Prostate gland (tissue), 2 donors: ENCODE results near the gene PSMA7. TPM values are rescaled to one million over a fixed set of nuclear protein-coding genes. Genes with fewer than 3 reads are reported as not detected.
A peak's percentile ranks its signal among the peaks of the same experiment; 100 is the strongest.

Experiments used
- DNase-seq: peaks from one replicate; pipeline ENCODE4 v3.0.0-alpha.2; 2019; ENCODE audit warnings: low spot score
- H3K27ac ChIP-seq, 2 donors: fragments of 200-600 bp; sonication (generic); 2 replicates each; pipeline ENCODE4 v1.5.1; 2017 to 2019
- H3K27me3 ChIP-seq: fragments of 200-600 bp; sonication (generic); replicated peaks from 2 replicates; pipeline ENCODE4 v1.5.1; 2019; ENCODE audit not compliant: insufficient read depth
- H3K36me3 ChIP-seq, 2 donors: fragments of 200-600 bp; sonication (generic); 1 replicate in 1 of 2; 2 replicates in 1 of 2; pipeline versions ENCODE4 v1.5.1 to v1.8.1; 2017 to 2019
- H3K4me1 ChIP-seq: fragments of 200-600 bp; sonication (generic); replicated peaks from 2 replicates; pipeline ENCODE4 v1.5.1; 2019
- H3K4me3 ChIP-seq, 2 donors: fragments of 200-600 bp; sonication (generic); 2 replicates each; pipeline ENCODE4 v1.5.1; 2017 to 2019
- H3K9me3 ChIP-seq: fragments of 200-600 bp; sonication (generic); 2 replicates; pipeline ENCODE4 v1.5.1; 2017
- CTCF ChIP-seq, 4 experiments: fragments of 200-600 bp in 2 of 4; fragments of 450-650 bp in 2 of 4; sonication (generic) in 2 of 4; IDR thresholded peaks; 1 replicate in 3 of 4; 2 replicates in 1 of 4; pipeline ENCODE4 v1.5.1; 2016 to 2019; ENCODE audit warnings: antibody characterized with exemption in 4 of 4, mild to moderate bottlenecking in 2 of 4, moderate library complexity in 2 of 4
- POLR2A ChIP-seq: fragments of 450-650 bp; IDR thresholded peaks from one replicate; pipeline ENCODE4 v1.6.1; 2016; ENCODE audit warnings: antibody characterized with exemption, mild to moderate bottlenecking
- POLR2AphosphoS5 ChIP-seq: sonication (generic); formaldehyde crosslinking; IDR thresholded peaks from one replicate; pipeline ENCODE4 v1.6.1; 2017; ENCODE audit warnings: antibody characterized with exemption
- WGBS: methylation state at CpG from one replicate; pipeline ENCODE4 v1.1.5; 2018; 5-methylcytosine and 5-hydroxymethylcytosine counted together
- intact Hi-C: fragments of 100-400 bp; cut with DNase I; formaldehyde crosslinking; loops from one replicate; pipeline ENCODE4 v1.14.2; 2022
- total RNA-seq, 2 donors: library from RNA; depleted of rRNA; stranded (reverse); fragments of >200 nt; gene quantifications; one replicate each; pipeline ENCODE4 v1.1.0, GENCODE V29; 2016

Gene PSMA7
- total RNA-seq, 2 donors from 2014 or later, result 176 to 250 TPM

- peaks cover 11% of the 10 kb centered on the region for H3K4me1 ChIP-seq
Measured at GRCh38 chr20:62142252-62143080, 728 bp downstream of the PSMA7 start.

DNA sequence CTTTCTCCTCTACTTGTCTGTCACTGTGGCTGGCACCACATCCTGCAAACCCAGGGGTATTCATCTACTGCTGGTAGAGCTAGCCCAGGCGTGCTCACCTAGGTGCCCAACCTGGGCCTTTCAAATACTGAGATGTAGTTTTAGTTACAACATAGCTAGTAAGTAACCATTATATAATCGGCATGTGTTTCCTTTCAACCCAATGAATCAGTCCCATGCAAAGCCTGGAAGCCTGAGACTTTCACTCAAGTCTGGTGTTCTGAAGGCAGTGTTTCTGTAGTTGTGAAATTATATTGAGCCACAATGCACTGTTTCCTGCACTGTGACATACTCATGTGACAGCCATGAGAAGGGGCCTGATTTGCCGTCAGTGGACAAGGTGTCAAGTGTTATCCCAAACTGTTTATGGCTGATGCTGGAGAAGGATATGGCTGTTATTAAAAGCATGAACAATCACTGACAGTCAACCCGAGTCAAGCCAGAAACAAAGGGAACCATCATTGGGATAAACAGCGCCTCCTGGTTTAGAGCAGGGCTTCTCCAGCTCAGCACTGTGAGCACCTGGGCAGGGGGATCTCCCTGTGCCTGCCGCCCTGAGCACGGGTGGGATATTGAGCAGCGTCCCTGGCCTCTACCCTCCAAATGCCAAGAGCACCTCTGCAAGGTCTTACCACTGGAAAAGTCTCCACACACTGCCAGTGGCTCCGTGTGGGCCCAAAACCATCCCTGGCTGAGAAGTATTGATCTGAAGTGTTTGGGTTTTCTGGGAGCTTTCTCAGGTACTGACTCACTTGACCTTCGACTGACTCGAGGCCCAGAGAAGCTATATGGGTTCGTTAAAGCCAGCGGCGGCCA is 1.6 kb downstream of the PSMA7 start:
- DNase-seq, result no peak
- intact Hi-C loops, result loop anchor here (2.0 to 10.0 kb wide), 4 partner anchors 19 to 243 kb away; partner anchors contain the start of genes LSM14B, OSBPL2, RPS21 and TAF4

More at GRCh38 chr20:62142252-62143080, 728 bp downstream of the PSMA7 start:
- H3K27me3 ChIP-seq, result no peaks in the 10 kb centered on the region
- peak overlapping the region; percentile 91 to 98 for H3K27ac ChIP-seq
- intact Hi-C loops, result loop anchor here (2.0 to 10.0 kb wide), 4 partner anchors 20 to 242 kb away; partner anchors contain the start of genes LSM14B, OSBPL2, RPS21 and TAF4
- under 1% methylated on average over 59 of the region's 71 CpGs for WGBS
- TF ChIP-seq CTCF (IDR thresholded peaks at IDR 0.05) (no peak), POLR2A (no peak), POLR2AphosphoS5 (no peak)
- H3K4me3 ChIP-seq, result peak overlapping the region; percentile 81 to 92
- no peak for DNase-seq
- no peaks in the 10 kb centered on the region for H3K9me3 ChIP-seq
- H3K36me3 ChIP-seq, result peaks cover 19 to 20% of the 10 kb centered on the region in 2 donors

GRCh38 chr20:62141043-62141396 is 2.2 kb downstream of the PSMA7 start:
- Histone ChIP-seq H3K9me3 (no peaks in the 10 kb centered on the region), H3K4me3 (no peak overlapping the region), H3K36me3 (peaks cover 19 to 23% of the 10 kb centered on the region in 2 donors), H3K27ac (no peak overlapping the region), H3K4me1 (peaks cover 11% of the 10 kb centered on the region), H3K27me3 (no peaks in the 10 kb centered on the region)
- TF ChIP-seq POLR2A (no peak), CTCF (IDR thresholded peaks at IDR 0.05) (no peak), POLR2AphosphoS5 (no peak)
- no peak for DNase-seq
- 81% methylated on average over 7 of the region's 7 CpGs for WGBS
- intact Hi-C loops, result loop anchor here (5.0 to 10.0 kb wide), 2 partner anchors 74 to 244 kb away; partner anchors contain the start of genes RPS21 and TAF4

More for the DNA sequence above, 1.6 kb downstream of the PSMA7 start:
- WGBS, result 20% methylated on average over 14 of the region's 14 CpGs
- Histone ChIP-seq H3K4me1 (peaks cover 11% of the 10 kb centered on the region), H3K4me3 (peak overlapping the region; percentile 81 to 92), H3K9me3 (no peaks in the 10 kb centered on the region), H3K36me3 (peaks cover 19 to 23% of the 10 kb centered on the region in 2 donors), H3K27ac (peak overlapping the region; percentile 91 to 98), H3K27me3 (no peaks in the 10 kb centered on the region)
- TF ChIP-seq POLR2A (no peak), POLR2AphosphoS5 (no peak), CTCF (IDR thresholded peaks at IDR 0.05) (peak in 2 of 4 experiments; percentile 29 to 32)

- H3K27ac ChIP-seq, result no peak overlapping the region
- peaks cover 19 to 23% of the 10 kb centered on the region in 2 donors for H3K36me3 ChIP-seq
Measured at GRCh38 chr20:62139636-62140035, 3.6 kb downstream of the PSMA7 start.

More at GRCh38 chr20:62139636-62140035, 3.6 kb downstream of the PSMA7 start:
- Histone ChIP-seq H3K27me3 (no peaks in the 10 kb centered on the region), H3K4me1 (peaks cover 8% of the 10 kb centered on the region), H3K9me3 (no peaks in the 10 kb centered on the region), H3K4me3 (no peak overlapping the region)
- TF ChIP-seq POLR2A (no peak), CTCF (IDR thresholded peaks at IDR 0.05) (no peak), POLR2AphosphoS5 (no peak)
- DNase-seq, result no peak
- intact Hi-C loops, result loop anchor here (5.0 to 10.0 kb wide), 3 partner anchors 72 to 245 kb away; partner anchors contain the start of genes RPS21 and TAF4
- 82% methylated on average over 13 of the region's 13 CpGs for WGBS
